ENCODE measurements around the gene TMEM25. TPM values are rescaled to one million over a fixed set of nuclear protein-coding genes. Genes with fewer than 3 reads are reported as not detected.
"Not testable (repeated sequence)": the region's sequence is repeated elsewhere in the genome, so short reads cannot be mapped to it uniquely, and the experiment has no call there.

The TMEM25 gene
- polyA plus RNA-seq, 4 donors = 24.5 to 34.1 (median 30.4) TPM

DNA sequence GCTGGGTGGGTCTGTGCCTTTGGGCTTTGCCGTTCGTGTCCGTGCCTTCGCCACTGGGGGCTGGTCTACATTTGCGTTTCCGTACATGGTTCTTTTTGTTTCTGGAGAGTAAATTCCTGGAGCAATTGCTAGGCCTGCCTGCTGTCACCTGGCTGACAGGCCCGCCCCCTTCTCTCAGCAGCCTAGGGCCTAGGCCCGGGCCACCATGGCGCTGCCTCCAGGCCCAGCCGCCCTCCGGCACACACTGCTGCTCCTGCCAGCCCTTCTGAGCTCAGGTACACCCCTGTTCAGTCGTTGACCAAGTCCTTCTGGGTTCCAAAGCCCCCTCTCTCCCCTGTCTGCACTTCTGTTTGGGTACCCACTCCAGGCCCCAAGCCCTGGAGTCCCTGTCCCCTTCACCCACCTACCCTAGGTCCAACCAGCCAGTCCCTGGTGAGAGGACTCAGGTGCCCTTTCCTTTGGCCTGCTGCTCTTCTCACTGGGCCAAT is 649 bp downstream of the TMEM25 start:
- no peak for DNase-seq (ENCODE audit: low read depth in 4 of 4, low spot score in 2 of 4)

DNA sequence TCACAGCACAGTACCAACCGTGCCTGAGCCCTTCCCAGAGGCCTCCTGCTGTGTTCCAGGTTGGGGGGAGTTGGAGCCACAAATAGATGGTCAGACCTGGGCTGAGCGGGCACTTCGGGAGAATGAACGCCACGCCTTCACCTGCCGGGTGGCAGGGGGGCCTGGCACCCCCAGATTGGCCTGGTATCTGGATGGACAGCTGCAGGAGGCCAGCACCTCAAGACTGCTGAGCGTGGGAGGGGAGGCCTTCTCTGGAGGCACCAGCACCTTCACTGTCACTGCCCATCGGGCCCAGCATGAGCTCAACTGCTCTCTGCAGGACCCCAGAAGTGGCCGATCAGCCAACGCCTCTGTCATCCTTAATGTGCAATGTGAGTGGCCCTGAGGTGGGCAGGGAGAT is 1.1 kb downstream of the TMEM25 start:
- no peak for DNase-seq (ENCODE audit: low read depth in 4 of 4, low spot score in 2 of 4)

DNA sequence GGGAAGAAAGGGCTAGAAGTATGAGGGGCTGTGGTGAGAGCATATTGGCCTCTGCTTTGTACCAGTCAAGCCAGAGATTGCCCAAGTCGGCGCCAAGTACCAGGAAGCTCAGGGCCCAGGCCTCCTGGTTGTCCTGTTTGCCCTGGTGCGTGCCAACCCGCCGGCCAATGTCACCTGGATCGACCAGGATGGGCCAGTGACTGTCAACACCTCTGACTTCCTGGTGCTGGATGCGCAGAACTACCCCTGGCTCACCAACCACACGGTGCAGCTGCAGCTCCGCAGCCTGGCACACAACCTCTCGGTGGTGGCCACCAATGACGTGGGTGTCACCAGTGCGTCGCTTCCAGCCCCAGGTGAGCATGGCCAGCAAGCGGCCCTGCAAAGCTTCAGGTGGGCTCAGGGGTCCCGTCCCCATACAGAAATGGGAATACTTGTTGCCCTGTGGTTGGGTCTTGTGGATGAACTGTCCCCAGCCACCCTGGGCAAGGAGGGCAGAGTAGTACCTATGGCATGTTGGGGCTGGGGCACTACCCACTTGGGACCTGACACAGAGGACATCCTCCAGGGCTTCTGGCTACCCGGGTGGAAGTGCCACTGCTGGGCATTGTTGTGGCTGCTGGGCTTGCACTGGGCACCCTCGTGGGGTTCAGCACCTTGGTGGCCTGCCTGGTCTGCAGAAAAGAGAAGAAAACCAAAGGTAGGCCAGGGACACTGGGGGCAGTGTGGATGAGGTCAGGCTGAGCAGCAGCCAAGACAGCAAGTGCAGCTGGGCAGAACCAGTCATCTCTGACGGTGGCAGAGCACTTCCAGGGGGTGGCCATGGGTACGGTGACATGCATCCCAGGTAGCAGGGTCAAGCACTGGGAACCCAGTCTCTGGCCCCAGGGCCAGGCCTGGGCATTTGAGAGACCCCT is 2.1 kb downstream of the TMEM25 start:
- no peak for DNase-seq (ENCODE audit: low read depth in 4 of 4, low spot score in 2 of 4)

DNA sequence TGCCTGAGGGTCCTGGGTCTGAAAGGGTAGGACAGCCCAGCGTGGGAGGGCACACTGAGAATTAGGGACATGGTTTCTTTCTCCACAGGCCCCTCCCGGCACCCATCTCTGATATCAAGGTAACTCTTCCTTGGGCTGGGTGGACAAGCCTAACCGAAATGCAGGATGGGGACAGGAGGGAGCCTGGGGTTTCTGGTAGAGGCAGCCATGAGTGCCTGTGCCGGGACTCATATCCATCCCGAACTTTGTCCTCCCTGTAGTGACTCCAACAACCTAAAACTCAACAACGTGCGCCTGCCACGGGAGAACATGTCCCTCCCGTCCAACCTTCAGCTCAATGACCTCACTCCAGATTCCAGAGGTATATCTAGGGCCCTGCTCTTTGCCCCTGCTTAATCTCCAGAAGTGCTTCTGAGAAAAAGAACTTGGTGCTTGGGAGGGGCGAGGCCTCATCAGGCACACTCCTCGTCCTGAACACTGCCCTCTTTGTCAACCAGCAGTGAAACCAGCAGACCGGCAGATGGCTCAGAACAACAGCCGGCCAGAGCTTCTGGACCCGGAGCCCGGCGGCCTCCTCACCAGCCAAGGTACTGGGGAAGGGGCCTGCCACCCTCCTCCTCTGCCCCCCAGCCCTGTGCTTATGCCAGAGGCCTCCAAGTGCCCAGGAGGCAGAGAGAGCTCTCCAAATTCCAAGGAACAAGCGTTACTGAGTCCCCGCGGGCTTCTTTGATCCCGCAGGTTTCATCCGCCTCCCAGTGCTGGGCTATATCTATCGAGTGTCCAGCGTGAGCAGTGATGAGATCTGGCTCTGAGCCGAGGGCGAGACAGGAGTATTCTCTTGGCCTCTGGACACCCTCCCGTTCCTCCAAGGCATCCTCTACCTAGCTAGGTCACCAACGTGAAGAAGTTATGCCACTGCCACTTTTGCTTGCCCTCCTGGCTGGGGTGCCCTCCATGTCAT is 3.1 kb downstream of the TMEM25 start:
- no peak for DNase-seq (ENCODE audit: low read depth in 4 of 4, low spot score in 2 of 4)

DNA sequence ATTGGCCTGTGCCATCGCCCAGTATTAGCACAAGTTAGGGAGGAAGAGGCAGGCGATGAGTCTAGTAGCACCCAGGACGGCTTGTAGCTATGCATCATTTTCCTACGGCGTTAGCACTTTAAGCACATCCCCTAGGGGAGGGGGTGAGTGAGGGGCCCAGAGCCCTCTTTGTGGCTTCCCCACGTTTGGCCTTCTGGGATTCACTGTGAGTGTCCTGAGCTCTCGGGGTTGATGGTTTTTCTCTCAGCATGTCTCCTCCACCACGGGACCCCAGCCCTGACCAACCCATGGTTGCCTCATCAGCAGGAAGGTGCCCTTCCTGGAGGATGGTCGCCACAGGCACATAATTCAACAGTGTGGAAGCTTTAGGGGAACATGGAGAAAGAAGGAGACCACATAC is 4.3 kb downstream of the TMEM25 start:
- DNase-seq (ENCODE audit: low read depth in 4 of 4, low spot score in 2 of 4) = no peak

DNA sequence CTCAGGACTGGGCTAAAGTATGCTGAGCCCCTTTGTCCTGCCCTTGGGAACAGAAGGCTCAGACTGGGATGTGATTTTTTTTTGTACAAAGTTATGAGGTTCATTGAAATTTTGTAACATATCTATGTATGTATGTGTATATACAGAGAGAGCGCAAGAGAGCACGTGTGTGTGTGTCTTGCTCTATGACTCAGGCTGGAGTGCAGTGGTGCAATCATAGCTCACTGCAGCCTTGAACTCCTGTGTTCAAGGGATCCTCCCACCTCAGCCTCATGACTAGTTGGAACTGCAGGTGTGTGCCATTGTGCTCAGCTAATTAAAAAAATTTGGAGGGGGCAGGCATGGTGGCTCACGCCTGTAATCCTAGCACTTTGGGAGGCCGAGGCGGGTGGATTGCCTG is 5.7 kb downstream of the TMEM25 start:
- no peak for DNase-seq (ENCODE audit: low read depth in 4 of 4, low spot score in 2 of 4)

DNA sequence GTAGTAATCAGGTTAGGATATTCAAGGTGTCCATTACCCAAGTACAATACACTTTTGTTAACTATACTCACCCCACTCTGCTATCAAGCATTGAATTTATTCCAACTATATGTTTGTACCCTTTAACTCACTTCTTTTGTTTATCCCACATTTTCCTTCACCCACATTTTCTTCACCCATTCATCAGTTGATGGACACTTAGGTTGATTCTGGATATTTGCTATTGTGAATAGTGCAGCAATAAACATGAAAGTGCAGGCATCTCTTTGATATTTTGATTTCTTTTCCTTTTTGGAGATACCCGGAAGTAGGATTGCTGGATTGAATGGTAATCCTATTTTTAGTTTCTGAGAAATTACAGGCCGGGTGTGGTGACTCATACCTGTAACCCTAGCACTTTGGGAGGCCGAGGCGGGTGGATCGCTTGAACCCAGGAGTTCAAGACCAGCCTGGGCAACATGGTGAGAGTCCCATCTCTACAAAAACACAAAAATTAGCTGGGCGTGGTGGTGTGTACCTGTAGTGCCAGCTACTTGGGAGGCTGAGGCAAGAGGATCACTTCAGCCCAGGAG is 6.5 kb downstream of the TMEM25 start:
- no peak for DNase-seq (ENCODE audit: low read depth in 4 of 4, low spot score in 2 of 4)

DNA sequence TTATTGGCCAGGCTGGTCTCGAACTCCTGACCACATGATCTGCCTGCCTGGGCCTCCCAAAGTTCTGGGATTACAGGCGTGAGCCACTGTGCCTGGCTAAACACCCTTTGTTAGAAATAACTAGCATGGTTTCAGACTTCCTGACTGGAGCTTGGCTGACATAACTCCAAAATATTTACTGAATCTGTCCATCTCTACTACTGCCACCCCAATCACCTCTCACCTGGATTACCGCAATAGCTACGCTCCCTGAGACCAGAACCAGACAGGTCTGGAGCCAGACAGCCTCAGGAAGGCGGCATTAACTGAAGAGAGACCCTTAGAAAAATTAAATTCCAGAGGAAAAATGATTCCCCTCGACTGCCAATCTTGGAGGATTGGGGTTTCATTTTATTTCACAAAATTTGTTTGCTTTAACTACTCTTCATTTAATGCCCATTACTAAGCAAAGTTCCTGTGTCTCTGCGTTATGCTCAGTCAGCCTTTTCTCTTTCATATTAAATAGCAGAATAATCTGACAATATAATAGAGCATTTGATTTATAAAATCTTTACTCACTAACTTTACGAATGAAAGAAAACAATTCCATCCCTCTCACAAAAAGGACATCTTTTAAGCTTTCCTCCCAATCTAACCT is 13.1 kb downstream of the TMEM25 start:
- DNase-seq (ENCODE audit: low read depth in 4 of 4, low spot score in 2 of 4) = no peak

DNA sequence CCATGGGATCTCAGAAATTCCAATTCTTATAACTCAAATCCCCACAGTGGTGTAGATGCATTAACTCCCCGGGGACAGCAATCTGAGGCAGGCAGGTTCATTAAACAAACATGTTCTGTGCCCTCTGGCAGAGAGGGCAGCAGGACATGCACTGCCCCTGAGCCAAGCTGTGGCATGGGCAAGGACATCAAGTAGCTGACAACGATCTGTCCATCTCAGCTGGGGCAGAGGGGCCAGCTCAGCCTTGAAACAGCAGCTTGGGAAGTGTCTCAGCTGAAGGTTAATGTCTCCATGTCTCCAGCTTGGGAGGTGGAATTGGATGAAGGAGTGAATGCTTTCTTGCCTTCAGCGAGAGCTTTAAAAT is 13.6 kb downstream of the TMEM25 start:
- DNase-seq (ENCODE audit: low read depth in 4 of 4, low spot score in 2 of 4) = no peak

DNA sequence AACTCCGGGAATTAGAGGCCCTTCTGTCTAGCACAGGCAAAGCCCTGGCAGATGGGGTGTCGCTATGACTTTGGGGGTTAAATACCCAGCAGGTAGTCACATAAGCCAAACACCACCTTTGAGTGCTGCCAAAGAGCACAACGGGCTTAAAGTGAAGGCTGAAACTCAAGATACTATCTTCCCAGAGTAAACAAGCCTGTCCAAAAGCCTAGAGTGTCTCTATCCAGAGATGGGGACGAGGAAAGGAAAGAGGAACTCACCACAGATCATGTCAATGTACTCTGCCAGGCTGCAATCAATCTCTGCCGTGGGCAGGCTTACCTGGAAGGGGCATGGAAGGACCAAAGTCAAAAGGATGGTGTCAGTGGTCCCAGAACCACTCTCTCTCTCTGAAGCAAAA is 14.5 kb downstream of the TMEM25 start:
- no peak for DNase-seq (ENCODE audit: low read depth in 4 of 4, low spot score in 2 of 4)

DNA sequence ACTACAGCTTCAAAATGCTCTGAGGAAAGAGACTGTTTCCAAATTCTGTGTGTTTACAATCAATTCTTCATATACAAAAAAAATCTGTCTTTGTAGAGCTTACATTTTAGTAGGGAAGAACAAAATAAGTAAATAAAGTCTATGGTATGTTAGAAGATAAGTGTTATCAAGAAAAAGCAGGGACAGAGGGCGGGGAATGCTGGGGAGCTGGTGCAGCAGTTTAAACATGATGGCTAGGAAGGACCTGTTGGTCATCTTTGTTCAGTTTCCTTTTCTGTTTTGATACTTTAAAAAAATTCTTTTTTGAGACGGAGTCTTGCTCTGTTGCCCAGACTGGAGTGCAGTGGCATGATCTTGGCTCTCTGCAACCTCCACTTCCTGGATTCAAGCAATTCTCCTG is 16.1 kb downstream of the TMEM25 start:
- no peak for DNase-seq (ENCODE audit: low read depth in 4 of 4, low spot score in 2 of 4)

DNA sequence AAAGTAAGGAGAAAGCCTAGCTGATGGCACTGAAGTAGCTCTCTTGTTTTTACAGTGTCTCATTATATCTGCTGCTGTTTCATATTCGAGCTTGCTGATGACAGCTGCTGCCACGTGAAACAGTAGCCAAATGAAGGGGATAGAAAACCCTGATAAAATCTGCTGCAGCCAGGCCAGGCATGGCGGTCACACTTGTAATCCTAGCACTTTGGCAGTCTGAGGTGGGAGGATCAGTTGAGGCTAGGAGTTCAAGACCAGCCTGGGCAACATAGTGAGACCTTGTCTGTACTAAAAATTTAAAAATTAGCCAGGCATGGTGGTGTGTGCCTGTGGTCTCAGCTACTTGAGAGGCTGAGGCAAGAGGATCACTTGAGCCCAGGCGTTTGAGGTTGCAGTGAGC is 21.3 kb downstream of the TMEM25 start:
- DNase-seq (ENCODE audit: low read depth in 4 of 4, low spot score in 2 of 4) = no peak

DNA sequence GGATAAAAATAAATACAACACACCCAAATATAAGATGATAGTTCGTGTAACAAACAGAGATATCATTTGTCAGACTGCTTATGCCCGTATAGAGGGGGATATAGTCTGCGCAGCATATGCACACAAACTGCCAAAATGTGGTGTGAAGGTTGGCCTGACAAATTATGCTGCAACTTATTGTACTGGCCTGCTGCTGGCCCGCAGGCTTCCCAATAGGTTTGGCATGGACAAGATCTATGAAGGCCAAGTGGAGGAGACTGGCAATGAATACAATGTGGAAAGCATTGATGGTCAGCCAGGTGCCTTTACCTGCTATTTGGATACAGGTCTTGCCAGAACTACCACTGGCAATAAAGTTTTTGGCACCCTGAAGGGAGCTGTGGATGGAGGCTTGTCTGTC is 29.8 kb downstream of the TMEM25 start:
- no peak for DNase-seq (ENCODE audit: low read depth in 4 of 4, low spot score in 2 of 4)

DNA sequence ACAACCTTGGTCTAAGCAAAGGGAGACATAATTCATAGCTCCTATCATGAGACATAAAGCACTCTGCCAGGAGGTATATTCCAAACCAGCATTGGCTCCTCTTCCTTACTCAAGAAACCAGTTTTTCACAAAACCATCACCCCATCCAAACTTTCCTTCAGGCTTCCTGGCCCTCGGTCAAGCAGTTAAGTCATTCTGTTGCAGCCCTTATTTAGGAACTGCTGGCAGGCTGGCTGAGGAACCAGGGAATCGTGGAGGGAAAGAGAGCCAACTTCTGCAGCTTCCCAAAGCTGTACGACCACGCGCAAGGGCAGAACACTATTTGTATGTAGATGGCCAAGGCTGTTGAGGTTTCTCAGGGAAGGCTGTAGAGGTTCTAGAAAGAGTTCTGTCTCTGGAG is 34.1 kb downstream of the TMEM25 start:
- no peak for DNase-seq (ENCODE audit: low read depth in 4 of 4, low spot score in 2 of 4)

DNA sequence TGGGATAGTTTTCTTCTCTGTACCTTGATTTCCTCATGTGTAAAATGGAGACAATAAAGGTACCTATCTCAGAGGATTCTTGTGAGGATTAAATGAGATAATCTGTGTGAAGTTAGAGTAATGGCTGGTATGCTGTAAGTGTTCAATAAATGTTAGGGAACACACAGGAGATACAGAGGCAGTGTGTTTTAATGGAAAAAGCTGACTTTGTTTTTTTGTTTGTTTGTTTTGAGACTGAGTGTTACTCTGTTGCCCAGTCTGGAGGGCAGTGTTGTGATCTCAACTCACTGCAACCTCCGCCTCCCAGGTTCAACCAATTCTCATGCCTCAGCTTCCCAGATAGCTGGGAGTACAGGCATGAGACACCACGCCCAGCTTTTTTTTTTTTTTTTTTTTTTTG is 38.7 kb downstream of the TMEM25 start:
- no peak for DNase-seq (ENCODE audit: low read depth in 4 of 4, low spot score in 2 of 4)

DNA sequence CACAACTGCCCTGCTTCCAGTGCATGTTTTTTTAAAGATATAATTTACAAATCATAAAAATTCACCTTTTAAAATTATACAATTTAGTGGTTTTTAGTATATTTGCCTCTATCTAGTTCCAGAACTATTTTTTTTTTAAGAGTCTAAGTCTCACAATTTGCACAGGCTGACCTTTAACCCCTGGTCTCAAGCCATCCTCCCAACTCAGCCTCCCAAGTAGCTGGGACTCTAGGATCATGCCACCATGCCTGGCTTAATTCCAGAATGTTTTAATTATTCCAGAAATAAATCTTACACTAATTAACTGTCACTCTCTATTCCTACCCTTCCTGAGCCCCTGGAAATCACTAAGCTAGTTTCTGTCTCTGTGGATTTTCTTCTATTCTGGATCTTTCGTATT is 39.8 kb downstream of the TMEM25 start:
- no peak for DNase-seq (ENCODE audit: low read depth in 4 of 4, low spot score in 2 of 4)

DNA sequence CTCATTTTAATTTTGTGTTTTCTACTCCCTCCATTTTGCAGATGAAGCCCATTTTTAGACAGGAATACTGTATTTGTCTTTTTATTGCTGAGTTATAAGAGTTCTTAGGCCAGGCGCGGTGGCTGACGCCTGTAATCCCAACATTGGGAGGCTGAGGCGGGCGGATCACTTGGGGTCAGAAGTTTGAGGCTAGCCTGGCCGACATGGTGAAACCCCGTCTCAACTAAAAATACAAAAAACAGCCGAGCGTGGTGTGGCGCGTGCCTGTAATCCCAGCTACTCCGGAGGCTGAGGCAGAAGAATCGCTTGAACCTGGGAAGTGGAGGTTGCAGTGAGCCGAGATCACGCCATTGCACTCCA is 40.7 kb downstream of the TMEM25 start:
- not testable (repeated sequence) for DNase-seq (ENCODE audit: low read depth in 4 of 4, low spot score in 2 of 4)

DNA sequence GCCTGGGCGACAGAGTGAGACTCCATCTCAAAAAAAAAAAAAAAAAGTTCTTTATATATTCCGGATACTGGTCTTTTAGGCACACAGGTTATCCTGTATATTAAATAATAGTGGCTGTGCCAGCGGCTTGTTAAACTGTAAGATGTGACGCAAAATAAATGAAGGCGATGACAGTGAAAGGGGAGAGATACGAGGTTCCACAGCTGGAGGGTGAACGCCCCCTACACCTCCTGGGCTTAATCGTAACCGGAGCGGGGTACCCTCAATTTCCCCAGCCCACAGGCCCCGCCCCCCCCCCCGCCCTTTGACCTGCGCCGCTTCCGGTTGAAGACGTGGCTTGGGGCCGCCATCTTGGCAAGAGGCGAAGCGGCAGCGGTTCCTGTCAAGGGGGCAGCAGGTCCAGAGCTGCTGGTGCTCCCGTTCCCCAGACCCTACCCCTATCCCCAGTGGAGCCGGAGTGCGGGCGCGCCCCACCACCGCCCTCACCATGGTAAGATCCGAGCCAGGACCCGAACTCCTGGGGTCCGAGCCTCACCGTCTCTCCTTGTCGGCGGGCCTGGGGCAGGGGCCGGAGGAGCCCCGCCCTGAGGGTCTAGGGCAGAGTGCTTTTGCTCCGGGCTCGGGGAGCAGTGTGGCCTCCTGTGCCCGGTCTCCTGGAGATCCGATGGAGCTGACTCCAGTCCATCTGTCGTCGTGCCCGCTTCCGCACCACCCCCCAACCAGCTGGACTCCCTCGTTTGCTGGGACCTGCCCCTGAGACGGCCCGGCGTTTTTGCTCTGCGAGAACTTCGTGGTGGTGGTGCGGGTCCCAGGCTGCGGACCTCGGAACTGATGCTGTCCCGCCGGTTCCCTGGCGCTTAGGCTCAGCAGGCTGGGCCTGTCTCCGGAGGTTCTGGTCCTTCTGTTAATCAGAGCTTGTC is 41.3 kb downstream of the TMEM25 start, which contains the start of gene ARCN1:
ARCN1 (plus strand) TSS at position 349 of the 920 bp plus-strand sequence; CDS start at position 488, 139 bp downstream.
- DNase-seq (ENCODE audit: low read depth in 4 of 4, low spot score in 2 of 4) = peak; percentile 64 to 66 (median 65)

DNA sequence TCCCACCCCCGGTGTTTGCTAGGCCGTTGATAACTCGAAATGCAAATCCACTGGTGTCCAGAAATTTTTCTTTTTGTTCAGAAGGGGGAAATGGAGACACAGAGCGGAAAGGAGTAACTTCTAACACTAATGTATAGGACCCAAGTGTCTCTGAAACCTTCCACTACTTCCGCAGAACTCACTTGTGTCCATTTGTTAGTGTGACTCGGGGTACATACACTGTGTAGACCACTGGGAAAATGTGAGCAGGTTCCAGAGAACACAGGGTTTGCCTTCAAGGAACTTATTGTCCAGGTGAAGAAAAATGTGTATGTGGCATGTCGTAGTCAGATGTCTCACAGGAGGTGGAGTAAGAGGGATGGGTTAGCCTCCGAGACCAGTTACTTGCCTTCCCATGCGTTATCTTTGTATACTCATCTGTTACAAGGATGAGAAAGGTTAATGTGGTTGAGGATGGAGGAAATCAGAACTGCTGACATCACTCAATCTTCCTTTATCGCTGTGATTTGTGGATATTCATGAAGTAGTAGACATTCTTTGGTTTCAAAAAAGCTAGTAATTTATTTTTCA is 42.1 kb downstream of the TMEM25 start:
- peak in 3 of 4 donors; percentile 28 to 64 (median 32) for DNase-seq (ENCODE audit: low read depth in 4 of 4, low spot score in 2 of 4)
